ENCODE data around the gene ASCL5. TPM values are rescaled to one million over a fixed set of nuclear protein-coding genes. Genes with fewer than 3 reads are reported as not detected.

ASCL5 gene
- total and polyA plus RNA-seq, 2 experiments from 2014 or later: not detected

- H3K27me3 ChIP-seq: no peaks in the 10 kb centered on the region
- H3K79me2 ChIP-seq: peaks cover 10% of the 10 kb centered on the region
- no peaks in the 10 kb centered on the region for H4K20me1 ChIP-seq (ENCODE audit: insufficient read depth, poor library complexity, severe bottlenecking)
- H2AFZ ChIP-seq: no peak overlapping the region
- no peaks in the 10 kb centered on the region for H3K9me2 ChIP-seq (replicated peaks; ENCODE audit: insufficient read depth)
- TF ChIP-seq EZH2 (IDR thresholded peaks at IDR 0.05; ENCODE audit: borderline replicate concordance): no peak
- TF ChIP-seq EZH2phosphoT487 (IDR thresholded peaks at IDR 0.05; ENCODE audit: low read depth, severe bottlenecking, unreplicated experiment): no peak
- no peak for TF ChIP-seq CTCF (IDR thresholded peaks at IDR 0.05; ENCODE audit: poor library complexity)
- H3K36me3 ChIP-seq (replicated peaks; ENCODE audit: insufficient read depth, low read depth): no peaks in the 10 kb centered on the region
- H3K4me3 ChIP-seq: no peak overlapping the region
- H3K9me3 ChIP-seq (ENCODE audit: low read depth): no peaks in the 10 kb centered on the region
- DNase-seq (ENCODE audit: low spot score): no peak
- H3K4me1 ChIP-seq (ENCODE audit: insufficient read depth): peaks cover 7% of the 10 kb centered on the region
- no peak overlapping the region for H3K27ac ChIP-seq
- no peak overlapping the region for H3K4me2 ChIP-seq
- 68% methylated on average over 2 of the region's 2 CpGs for WGBS (ENCODE audit: low lambda C conversion rate, missing lambda C conversion rate)
Observed at GRCh38 chr1:201157949-201158348, 31.0 kb upstream of the ASCL5 start.

GRCh38 chr1:201156819-201157218 lies 29.8 kb upstream of the ASCL5 start:
- H3K79me2 ChIP-seq: peaks cover 20% of the 10 kb centered on the region
- no peaks in the 10 kb centered on the region for H3K27me3 ChIP-seq
- no peak overlapping the region for H3K4me3 ChIP-seq
- H2AFZ ChIP-seq: no peak overlapping the region
- no peak for TF ChIP-seq EZH2phosphoT487 (IDR thresholded peaks at IDR 0.05; ENCODE audit: low read depth, severe bottlenecking, unreplicated experiment)
- no peak for TF ChIP-seq CTCF (IDR thresholded peaks at IDR 0.05; ENCODE audit: poor library complexity)
- no peak for TF ChIP-seq EZH2 (IDR thresholded peaks at IDR 0.05; ENCODE audit: borderline replicate concordance)
- H4K20me1 ChIP-seq (ENCODE audit: insufficient read depth, poor library complexity, severe bottlenecking): no peaks in the 10 kb centered on the region
- H3K4me1 ChIP-seq (ENCODE audit: insufficient read depth): peaks cover 8% of the 10 kb centered on the region
- no peaks in the 10 kb centered on the region for H3K9me2 ChIP-seq (replicated peaks; ENCODE audit: insufficient read depth)
- no peak overlapping the region for H3K27ac ChIP-seq
- no peaks in the 10 kb centered on the region for H3K9me3 ChIP-seq (ENCODE audit: low read depth)
- DNase-seq (ENCODE audit: low spot score): no peak
- no peak overlapping the region for H3K4me2 ChIP-seq
- H3K36me3 ChIP-seq (replicated peaks; ENCODE audit: insufficient read depth, low read depth): no peaks in the 10 kb centered on the region

DNA sequence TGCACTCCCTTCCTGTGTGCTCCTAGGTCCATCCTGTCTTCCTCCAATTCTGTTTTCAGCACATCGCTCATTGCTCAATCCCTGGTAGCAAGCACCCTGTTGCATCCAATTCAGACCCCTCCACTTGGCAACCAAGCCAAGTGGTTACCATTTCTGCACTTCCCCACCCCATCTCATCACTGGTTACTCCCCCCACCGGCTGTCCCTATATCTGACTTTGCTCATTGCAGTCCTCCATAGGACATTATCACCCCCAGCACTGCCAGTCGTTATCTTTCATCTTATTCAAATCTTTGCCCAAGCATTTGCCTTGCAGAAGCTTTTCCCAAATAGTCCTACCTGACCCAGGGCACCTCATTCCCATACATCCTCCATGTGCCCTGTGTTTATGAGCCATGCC lies 29.4 kb upstream of the ASCL5 start:
- peaks cover 8% of the 10 kb centered on the region for H3K4me1 ChIP-seq (ENCODE audit: insufficient read depth)
- H4K20me1 ChIP-seq (ENCODE audit: insufficient read depth, poor library complexity, severe bottlenecking): no peaks in the 10 kb centered on the region
- no peak overlapping the region for H3K4me2 ChIP-seq
- no peak overlapping the region for H3K4me3 ChIP-seq
- peaks cover 23% of the 10 kb centered on the region for H3K79me2 ChIP-seq
- no peaks in the 10 kb centered on the region for H3K36me3 ChIP-seq (replicated peaks; ENCODE audit: insufficient read depth, low read depth)
- H2AFZ ChIP-seq: no peak overlapping the region
- TF ChIP-seq EZH2 (IDR thresholded peaks at IDR 0.05; ENCODE audit: borderline replicate concordance) (no peak), CTCF (IDR thresholded peaks at IDR 0.05; ENCODE audit: poor library complexity) (no peak), EZH2phosphoT487 (IDR thresholded peaks at IDR 0.05; ENCODE audit: low read depth, severe bottlenecking, unreplicated experiment) (no peak)
- no peak overlapping the region for H3K27ac ChIP-seq
- no peaks in the 10 kb centered on the region for H3K27me3 ChIP-seq
- 77% methylated on average over 3 of the region's 3 CpGs for WGBS (ENCODE audit: low lambda C conversion rate, missing lambda C conversion rate)
- H3K9me2 ChIP-seq (replicated peaks; ENCODE audit: insufficient read depth): no peaks in the 10 kb centered on the region
- DNase-seq (ENCODE audit: low spot score): no peak
- H3K9me3 ChIP-seq (ENCODE audit: low read depth): no peaks in the 10 kb centered on the region

GRCh38 chr1:201155354-201155753 lies 28.4 kb upstream of the ASCL5 start:
- H3K27ac ChIP-seq: no peak overlapping the region
- 94% methylated on average over 2 of the region's 2 CpGs for WGBS (ENCODE audit: low lambda C conversion rate, missing lambda C conversion rate)
- no peak overlapping the region for H3K4me2 ChIP-seq
- no peaks in the 10 kb centered on the region for H3K36me3 ChIP-seq (replicated peaks; ENCODE audit: insufficient read depth, low read depth)
- H3K9me3 ChIP-seq (ENCODE audit: low read depth): no peaks in the 10 kb centered on the region
- H3K27me3 ChIP-seq: no peaks in the 10 kb centered on the region
- H3K9me2 ChIP-seq (replicated peaks; ENCODE audit: insufficient read depth): no peaks in the 10 kb centered on the region
- no peak overlapping the region for H3K4me3 ChIP-seq
- peaks cover 25% of the 10 kb centered on the region for H3K79me2 ChIP-seq
- TF ChIP-seq EZH2phosphoT487 (IDR thresholded peaks at IDR 0.05; ENCODE audit: low read depth, severe bottlenecking, unreplicated experiment): no peak
- no peak for TF ChIP-seq CTCF (IDR thresholded peaks at IDR 0.05; ENCODE audit: poor library complexity)
- no peak for TF ChIP-seq EZH2 (IDR thresholded peaks at IDR 0.05; ENCODE audit: borderline replicate concordance)
- DNase-seq (ENCODE audit: low spot score): no peak
- H3K4me1 ChIP-seq (ENCODE audit: insufficient read depth): peaks cover 8% of the 10 kb centered on the region
- H4K20me1 ChIP-seq (ENCODE audit: insufficient read depth, poor library complexity, severe bottlenecking): no peaks in the 10 kb centered on the region
- no peak overlapping the region for H2AFZ ChIP-seq
